Neural cell (in vitro differentiated cells): ENCODE results near the gene CNTLN. TPM values are rescaled to one million over a fixed set of nuclear protein-coding genes. Genes with fewer than 3 reads are reported as not detected.

Experiments used
- H2AFZ ChIP-seq: fragments of 200-600, 300-800 bp; sonication (generic), shearing (Covaris generic); 2 replicates; pipeline ENCODE4 v1.6.0; 2014; ENCODE audit warnings: low read depth, mild to moderate bottlenecking, antibody characterized with exemption, low read length, moderate library complexity
- H3F3A ChIP-seq: fragments of 200-600 bp; shearing (Covaris generic); 2 replicates; pipeline ENCODE4 v1.6.1; 2016; ENCODE audit warnings: mild to moderate bottlenecking, moderate library complexity, mixed read lengths, antibody characterized with exemption, low read length; ENCODE audit not compliant: insufficient read depth, poor library complexity, severe bottlenecking
- H3K27ac ChIP-seq: fragments of 200-600, 300-800 bp; sonication (generic), shearing (Covaris generic); 2 replicates; pipeline ENCODE4 v1.5.1; 2014; ENCODE audit warnings: mild to moderate bottlenecking, low read length, moderate library complexity
- H3K27me3 ChIP-seq: fragments of 300-800, 200-600 bp; sonication (generic), shearing (Covaris generic); 2 replicates; pipeline ENCODE4 v1.6.0; 2014; ENCODE audit warnings: mild to moderate bottlenecking, low read depth, low read length, moderate library complexity; ENCODE audit not compliant: insufficient read depth
- H3K36me3 ChIP-seq: fragments of 300-800, 200-600 bp; sonication (generic), shearing (Covaris generic); 2 replicates; pipeline ENCODE4 v1.5.1; 2014; ENCODE audit warnings: mild to moderate bottlenecking, antibody characterized with exemption, low read length, moderate library complexity; ENCODE audit not compliant: insufficient read depth
- H3K4me2 ChIP-seq: fragments of 300-800, 200-600 bp; sonication (generic), shearing (Covaris generic); 2 replicates; pipeline ENCODE4 v1.6.0; 2014; ENCODE audit warnings: mild to moderate bottlenecking, low read length
- H3K4me3 ChIP-seq: fragments of 300-800, 200-600 bp; sonication (generic), shearing (Covaris generic); 2 replicates; pipeline ENCODE4 v1.5.1; 2014; ENCODE audit warnings: mild to moderate bottlenecking, low read length, moderate library complexity
- H3K79me2 ChIP-seq: fragments of 200-600 bp; shearing (Covaris generic); replicated peaks from 2 replicates; pipeline ENCODE4 v1.6.0; 2014; ENCODE audit warnings: mild to moderate bottlenecking, low read length, moderate library complexity; ENCODE audit not compliant: insufficient read depth
- H3K9ac ChIP-seq: fragments of 300-800, 200-600 bp; sonication (generic), shearing (Covaris generic); 2 replicates; pipeline ENCODE4 v1.6.1; 2016; ENCODE audit warnings: mild to moderate bottlenecking, low read length, mixed read lengths
- H3K9me2 ChIP-seq: fragments of 200-600 bp; shearing (Covaris generic); 2 replicates; pipeline ENCODE4 v1.6.1; 2016; ENCODE audit warnings: mild to moderate bottlenecking, low read length, mixed read lengths; ENCODE audit not compliant: insufficient read depth
- H3K9me3 ChIP-seq: fragments of 200-600, 300-800 bp; sonication (generic), shearing (Covaris generic); 2 replicates; pipeline ENCODE4 v1.6.1; 2016; ENCODE audit warnings: mild to moderate bottlenecking, mixed run types, low read length, moderate library complexity, mixed read lengths
- H4K20me1 ChIP-seq: fragments of 200-600 bp; shearing (Covaris generic); 2 replicates; pipeline ENCODE4 v1.6.1; 2016; ENCODE audit warnings: mild to moderate bottlenecking, mixed run types; ENCODE audit not compliant: insufficient read depth
- EP300 ChIP-seq: fragments of 450-650 bp; conservative IDR thresholded peaks from 2 replicates; pipeline ENCODE4 v1.6.1; 2014; ENCODE audit warnings: antibody characterized with exemption, mild to moderate bottlenecking, moderate library complexity; ENCODE audit not compliant: poor library complexity, severe bottlenecking
- EZH2 ChIP-seq: fragments of 200-600, 300-800 bp; shearing (Covaris generic), sonication (generic); IDR thresholded peaks from 2 replicates; pipeline ENCODE4 v1.6.1; 2014; ENCODE audit warnings: antibody characterized with exemption, low read length, borderline replicate concordance, mild to moderate bottlenecking; ENCODE audit not compliant: insufficient read depth, poor library complexity, severe bottlenecking
- MXI1 ChIP-seq: fragments of 450-650 bp; conservative IDR thresholded peaks from 2 replicates; pipeline ENCODE4 v1.6.1; 2014; ENCODE audit warnings: antibody characterized with exemption, mild to moderate bottlenecking; ENCODE audit not compliant: poor library complexity, severe bottlenecking
- POLR2AphosphoS5 ChIP-seq: IDR thresholded peaks from 2 replicates; pipeline ENCODE4 v1.6.1; 2012
- RAD21 ChIP-seq: fragments of 450-650 bp; conservative IDR thresholded peaks from 2 replicates; pipeline ENCODE4 v1.6.1; 2014; ENCODE audit warnings: antibody characterized with exemption, mild to moderate bottlenecking, moderate library complexity
- SMC3 ChIP-seq: fragments of 450-650 bp; conservative IDR thresholded peaks from 2 replicates; pipeline ENCODE4 v1.6.1; 2014; ENCODE audit warnings: antibody characterized with exemption, mild to moderate bottlenecking, moderate library complexity; ENCODE audit not compliant: poor library complexity
- TAF1 ChIP-seq: IDR thresholded peaks from 2 replicates; pipeline ENCODE4 v1.6.1; 2012; ENCODE audit warnings: low read depth
- polyA plus RNA-seq: library from polyadenylated mRNA; depleted of rRNA; stranded (reverse); fragments of >200 nt; gene quantifications from 2 replicates; pipeline ENCODE4 v1.2.3, GENCODE V29; 2014
- TF ChIP-seq, protein P1 (sequence below): IDR thresholded peaks from 2 replicates; pipeline ENCODE4 v1.6.1; 2012; ENCODE audit warnings: borderline replicate concordance
- TF ChIP-seq, protein P2 (sequence below): fragments of 450-650 bp; IDR thresholded peaks from 2 replicates; pipeline ENCODE4 v1.5.1; 2014; ENCODE audit warnings: antibody characterized with exemption, mild to moderate bottlenecking, moderate library complexity; ENCODE audit not compliant: poor library complexity, severe bottlenecking

Gene CNTLN
- polyA plus RNA-seq, 1 donor from 2014 or later: 5.0 TPM

DNA sequence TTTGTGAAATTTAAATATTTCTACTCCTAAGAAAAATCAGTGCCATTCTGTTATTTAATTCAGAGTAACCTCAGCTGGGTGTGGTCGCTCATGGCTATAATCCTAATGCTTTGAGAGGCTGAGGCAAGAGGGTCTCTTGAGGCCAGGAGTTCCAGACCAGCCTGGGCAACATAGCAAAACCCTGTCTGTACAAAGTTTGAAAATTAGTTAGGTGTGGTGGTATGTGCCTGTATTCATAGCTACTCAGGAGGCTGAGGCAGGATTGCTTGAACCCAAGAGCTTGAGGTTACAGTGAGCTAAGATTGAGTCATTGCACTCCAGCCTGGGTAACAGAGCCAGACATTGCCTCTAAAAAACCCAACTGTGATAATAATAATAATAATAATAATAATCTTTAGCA lies 44.8 kb upstream of the CNTLN start:
- Histone ChIP-seq H3F3A (no peaks in the 10 kb centered on the region), H4K20me1 (no peaks in the 10 kb centered on the region), H3K9me2 (no peaks in the 10 kb centered on the region), H3K79me2 (no peaks in the 10 kb centered on the region), H3K4me3 (no peak overlapping the region), H3K36me3 (no peaks in the 10 kb centered on the region), H2AFZ (no peak overlapping the region), H3K27ac (no peak overlapping the region), H3K27me3 (no peaks in the 10 kb centered on the region), H3K9ac (no peak overlapping the region), H3K4me2 (no peak overlapping the region), H3K9me3 (no peaks in the 10 kb centered on the region)
- TF ChIP-seq RAD21 (no peak), SMC3 (no peak)
- TF ChIP-seq, protein P1, sequence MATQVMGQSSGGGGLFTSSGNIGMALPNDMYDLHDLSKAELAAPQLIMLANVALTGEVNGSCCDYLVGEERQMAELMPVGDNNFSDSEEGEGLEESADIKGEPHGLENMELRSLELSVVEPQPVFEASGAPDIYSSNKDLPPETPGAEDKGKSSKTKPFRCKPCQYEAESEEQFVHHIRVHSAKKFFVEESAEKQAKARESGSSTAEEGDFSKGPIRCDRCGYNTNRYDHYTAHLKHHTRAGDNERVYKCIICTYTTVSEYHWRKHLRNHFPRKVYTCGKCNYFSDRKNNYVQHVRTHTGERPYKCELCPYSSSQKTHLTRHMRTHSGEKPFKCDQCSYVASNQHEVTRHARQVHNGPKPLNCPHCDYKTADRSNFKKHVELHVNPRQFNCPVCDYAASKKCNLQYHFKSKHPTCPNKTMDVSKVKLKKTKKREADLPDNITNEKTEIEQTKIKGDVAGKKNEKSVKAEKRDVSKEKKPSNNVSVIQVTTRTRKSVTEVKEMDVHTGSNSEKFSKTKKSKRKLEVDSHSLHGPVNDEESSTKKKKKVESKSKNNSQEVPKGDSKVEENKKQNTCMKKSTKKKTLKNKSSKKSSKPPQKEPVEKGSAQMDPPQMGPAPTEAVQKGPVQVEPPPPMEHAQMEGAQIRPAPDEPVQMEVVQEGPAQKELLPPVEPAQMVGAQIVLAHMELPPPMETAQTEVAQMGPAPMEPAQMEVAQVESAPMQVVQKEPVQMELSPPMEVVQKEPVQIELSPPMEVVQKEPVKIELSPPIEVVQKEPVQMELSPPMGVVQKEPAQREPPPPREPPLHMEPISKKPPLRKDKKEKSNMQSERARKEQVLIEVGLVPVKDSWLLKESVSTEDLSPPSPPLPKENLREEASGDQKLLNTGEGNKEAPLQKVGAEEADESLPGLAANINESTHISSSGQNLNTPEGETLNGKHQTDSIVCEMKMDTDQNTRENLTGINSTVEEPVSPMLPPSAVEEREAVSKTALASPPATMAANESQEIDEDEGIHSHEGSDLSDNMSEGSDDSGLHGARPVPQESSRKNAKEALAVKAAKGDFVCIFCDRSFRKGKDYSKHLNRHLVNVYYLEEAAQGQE: no peak

DNA sequence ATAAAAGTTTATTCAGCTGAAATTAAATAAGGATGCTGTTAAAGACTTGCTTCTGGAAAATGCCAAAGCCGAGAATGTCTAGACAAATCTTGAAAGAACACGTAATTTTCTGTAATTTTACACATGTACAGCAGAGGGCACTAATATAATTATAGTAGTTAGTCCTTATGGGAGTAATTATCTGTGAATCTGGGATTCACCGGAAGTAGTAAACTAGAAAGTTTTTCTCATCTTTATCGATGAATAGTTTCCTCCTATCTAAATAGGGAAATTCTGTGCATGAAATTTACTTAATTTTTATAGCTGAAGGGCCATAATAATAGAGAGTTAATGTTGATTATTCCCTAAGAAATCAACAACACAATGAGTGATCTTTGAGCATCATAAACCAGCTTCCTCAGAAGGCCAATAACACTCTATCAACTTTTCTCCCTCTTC lies 18.4 kb upstream of the CNTLN start:
- H2AFZ ChIP-seq: no peak overlapping the region
- no peaks in the 10 kb centered on the region for H3K79me2 ChIP-seq
- H4K20me1 ChIP-seq: no peaks in the 10 kb centered on the region
- no peaks in the 10 kb centered on the region for H3K9me3 ChIP-seq
- no peak overlapping the region for H3K4me3 ChIP-seq
- no peak overlapping the region for H3K4me2 ChIP-seq
- H3K36me3 ChIP-seq: no peaks in the 10 kb centered on the region
- H3K9me2 ChIP-seq: no peaks in the 10 kb centered on the region
- no peak overlapping the region for H3K27ac ChIP-seq
- H3K9ac ChIP-seq: no peak overlapping the region
- no peak for TF ChIP-seq RAD21
- no peak for TF ChIP-seq EP300
- TF ChIP-seq MXI1: no peak
- TF ChIP-seq SMC3: no peak
- TF ChIP-seq POLR2AphosphoS5: no peak
- TF ChIP-seq, protein P2, sequence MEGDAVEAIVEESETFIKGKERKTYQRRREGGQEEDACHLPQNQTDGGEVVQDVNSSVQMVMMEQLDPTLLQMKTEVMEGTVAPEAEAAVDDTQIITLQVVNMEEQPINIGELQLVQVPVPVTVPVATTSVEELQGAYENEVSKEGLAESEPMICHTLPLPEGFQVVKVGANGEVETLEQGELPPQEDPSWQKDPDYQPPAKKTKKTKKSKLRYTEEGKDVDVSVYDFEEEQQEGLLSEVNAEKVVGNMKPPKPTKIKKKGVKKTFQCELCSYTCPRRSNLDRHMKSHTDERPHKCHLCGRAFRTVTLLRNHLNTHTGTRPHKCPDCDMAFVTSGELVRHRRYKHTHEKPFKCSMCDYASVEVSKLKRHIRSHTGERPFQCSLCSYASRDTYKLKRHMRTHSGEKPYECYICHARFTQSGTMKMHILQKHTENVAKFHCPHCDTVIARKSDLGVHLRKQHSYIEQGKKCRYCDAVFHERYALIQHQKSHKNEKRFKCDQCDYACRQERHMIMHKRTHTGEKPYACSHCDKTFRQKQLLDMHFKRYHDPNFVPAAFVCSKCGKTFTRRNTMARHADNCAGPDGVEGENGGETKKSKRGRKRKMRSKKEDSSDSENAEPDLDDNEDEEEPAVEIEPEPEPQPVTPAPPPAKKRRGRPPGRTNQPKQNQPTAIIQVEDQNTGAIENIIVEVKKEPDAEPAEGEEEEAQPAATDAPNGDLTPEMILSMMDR: no peak
- TF ChIP-seq, protein P1: no peak
- TF ChIP-seq EZH2: no peak
- TF ChIP-seq TAF1: no peak
- H3K27me3 ChIP-seq: no peaks in the 10 kb centered on the region
- no peaks in the 10 kb centered on the region for H3F3A ChIP-seq
